WTC11 (cell line): ENCODE results near the gene SORT1. TPM values are rescaled to one million over a fixed set of nuclear protein-coding genes. Genes with fewer than 3 reads are reported as not detected.
A peak's percentile ranks its signal among the peaks of the same experiment; 100 is the strongest.

ENCODE experiments used
- ATAC-seq: fragments of 200-7000 bp; cut with Tn5 transposase; 2 replicates; pipeline ENCODE4 v1.10.0; 2021; ENCODE audit warnings: mild to moderate bottlenecking, moderate library complexity
- CTCF ChIA-PET: fragments of 300-600 bp; sonication (Branson Sonifier 250); formaldehyde crosslinking; loops from one replicate; lab custom pipeline; 2021; ENCODE audit warnings: antibody characterized with exemption; lab: Charles Lee
- POLR2A ChIA-PET: fragments of 350-600 bp; sonication (Branson Sonifier 250); formaldehyde crosslinking; loops from one replicate; lab custom pipeline; 2021; ENCODE audit warnings: antibody characterized with exemption; lab: Charles Lee
- DNase-seq: peaks from one replicate; pipeline ENCODE4 v3.0.0; 2021; ENCODE audit warnings: low spot score
- H3K27ac Mint-ChIP-seq: 2 replicates; pipeline ENCODE4 v1.8.0; 2021; ENCODE audit warnings: mixed read lengths
- H3K27me3 Mint-ChIP-seq: 2 replicates; pipeline ENCODE4 v1.8.0; 2021; ENCODE audit warnings: low read depth, mild to moderate bottlenecking, moderate library complexity, mixed read lengths
- H3K36me3 Mint-ChIP-seq: 2 replicates; pipeline ENCODE4 v1.8.0; 2021; ENCODE audit warnings: mixed read lengths
- H3K4me1 Mint-ChIP-seq: 2 replicates; pipeline ENCODE4 v1.8.0; 2022; ENCODE audit warnings: mixed read lengths
- H3K4me3 Mint-ChIP-seq: 2 replicates; pipeline ENCODE4 v1.8.0; 2021; ENCODE audit warnings: mild to moderate bottlenecking, moderate library complexity, mixed read lengths
- H3K9me3 Mint-ChIP-seq: 2 replicates; pipeline ENCODE4 v1.8.0; 2021; ENCODE audit warnings: mixed read lengths
- EMX1 ChIP-seq: fragments of 250-450 bp; sonication (Bioruptor Pico); IDR thresholded peaks from 2 replicates; pipeline ENCODE4 v1.8.0; 2021; ENCODE audit warnings: mild to moderate bottlenecking
- FOXJ3 ChIP-seq: sonication (generic); formaldehyde crosslinking; IDR thresholded peaks from 2 replicates; pipeline ENCODE4 v1.9.0; 2021; ENCODE audit warnings: missing genetic modification reagents, mild to moderate bottlenecking, borderline replicate concordance
- FOXP4 ChIP-seq: sonication (generic); formaldehyde crosslinking; IDR thresholded peaks from 2 replicates; pipeline ENCODE4 v1.8.0; 2022; ENCODE audit warnings: mild to moderate bottlenecking, missing genetic modification reagents
- JUN ChIP-seq: sonication (generic); formaldehyde crosslinking; IDR thresholded peaks from 2 replicates; pipeline ENCODE4 v1.8.0; 2023; ENCODE audit warnings: mild to moderate bottlenecking, missing genetic modification reagents
- SMAD3 ChIP-seq: sonication (generic); formaldehyde crosslinking; IDR thresholded peaks from 2 replicates; pipeline ENCODE4 v1.8.0; 2022; ENCODE audit warnings: missing genetic modification reagents, mild to moderate bottlenecking, borderline replicate concordance
- SMAD4 ChIP-seq: sonication (generic); formaldehyde crosslinking; IDR thresholded peaks from 2 replicates; pipeline ENCODE4 v1.8.0; 2022; ENCODE audit warnings: mild to moderate bottlenecking, missing genetic modification reagents
- ZNF317 ChIP-seq: sonication (generic); formaldehyde crosslinking; IDR thresholded peaks from 2 replicates; pipeline ENCODE4 v1.8.1; 2023; ENCODE audit warnings: low read depth, mild to moderate bottlenecking, moderate library complexity, missing genetic modification reagents, borderline replicate concordance
- ZNF423 ChIP-seq: fragments of 250-450 bp; sonication (Bioruptor Pico); IDR thresholded peaks from 2 replicates; pipeline ENCODE4 v2.1.2; 2022; ENCODE audit warnings: mild to moderate bottlenecking, moderate library complexity
- ZNF671 ChIP-seq: fragments of 250-450 bp; sonication (Bioruptor Pico); IDR thresholded peaks from 2 replicates; pipeline ENCODE4 v1.8.0; 2021; ENCODE audit warnings: mild to moderate bottlenecking
- total RNA-seq: library from RNA; stranded (reverse); gene quantifications from 3 replicates; pipeline ENCODE4 v1.2.3, GENCODE V29; 2021

The SORT1 gene
- total RNA-seq, 1 experiment from 2014 or later = 55.9 TPM

GRCh38 chr1:109389638-109390341 is 7.9 kb downstream of the SORT1 start (continued):
- no peak for TF ChIP-seq FOXP4 (CRISPR knock-in tag)

- Mint-ChIP-seq H3K36me3 (peaks cover 9% of the 10 kb centered on the region), H3K27ac (no peak overlapping the region), H3K4me3 (no peak overlapping the region), H3K4me1 (peaks cover 32% of the 10 kb centered on the region), H3K9me3 (peaks cover 10% of the 10 kb centered on the region), H3K27me3 (no peaks in the 10 kb centered on the region)
- TF ChIP-seq ZNF671 (CRISPR knock-in tag) (no peak), ZNF423 (no peak), JUN (CRISPR knock-in tag) (no peak), SMAD3 (no peak), EMX1 (CRISPR knock-in tag) (no peak)
- DNase-seq (no peak), ATAC-seq (no peak)
- CTCF ChIA-PET = interaction anchor here (0.9 kb wide), 1 partner anchor 9 kb away, joined by 3 read pairs; the partner anchor contains the start of gene SORT1
- POLR2A ChIA-PET = interaction anchor here (0.7 kb wide), 1 partner anchor 49 kb away, joined by 3 read pairs; no protein-coding TSS in a partner anchor
Observed at GRCh38 chr1:109388884-109389637, 8.7 kb downstream of the SORT1 start.

- peaks cover 10% of the 10 kb centered on the region for H3K36me3 Mint-ChIP-seq
- no peak overlapping the region for H3K4me3 Mint-ChIP-seq
- no peaks in the 10 kb centered on the region for H3K27me3 Mint-ChIP-seq
- CTCF ChIA-PET = no interaction called here
- no peak overlapping the region for H3K27ac Mint-ChIP-seq
- TF ChIP-seq FOXJ3 (CRISPR knock-in tag) (no peak), ZNF671 (CRISPR knock-in tag) (no peak)
- ATAC-seq = no peak
- peaks cover 35% of the 10 kb centered on the region for H3K4me1 Mint-ChIP-seq
- no peak for DNase-seq
- H3K9me3 Mint-ChIP-seq = peaks cover 10% of the 10 kb centered on the region
- POLR2A ChIA-PET = no interaction called here
Observed at GRCh38 chr1:109388208-109388711, 9.5 kb downstream of the SORT1 start.

GRCh38 chr1:109386054-109386717 is 11.5 kb downstream of the SORT1 start:
- no peak overlapping the region for H3K4me3 Mint-ChIP-seq
- H3K27me3 Mint-ChIP-seq = no peaks in the 10 kb centered on the region
- H3K9me3 Mint-ChIP-seq = peaks cover 10% of the 10 kb centered on the region
- ChIA-PET POLR2A (no interaction called here), CTCF (interaction anchor here (0.9 kb wide), 1 partner anchor 13 kb away, joined by 3 read pairs; no protein-coding TSS in a partner anchor)
- DNase-seq = no peak
- no peak for ATAC-seq
- no peak overlapping the region for H3K27ac Mint-ChIP-seq
- H3K36me3 Mint-ChIP-seq = peaks cover 10% of the 10 kb centered on the region
- peaks cover 30% of the 10 kb centered on the region for H3K4me1 Mint-ChIP-seq
- no peak for TF ChIP-seq ZNF423

GRCh38 chr1:109385417-109385816 is 12.3 kb downstream of the SORT1 start:
- POLR2A ChIA-PET = interaction anchor here (1.0 kb wide), 1 partner anchor 13 kb away, joined by 5 read pairs; the partner anchor contains the start of gene SORT1
- peaks cover 33% of the 10 kb centered on the region for H3K4me1 Mint-ChIP-seq
- ATAC-seq = no peak
- CTCF ChIA-PET = interaction anchor here (3.6 kb wide), 1 partner anchor 12 kb away, joined by 23 read pairs; the partner anchor contains the start of gene SORT1
- peaks cover 10% of the 10 kb centered on the region for H3K36me3 Mint-ChIP-seq
- H3K27me3 Mint-ChIP-seq = no peaks in the 10 kb centered on the region
- DNase-seq = no peak
- no peak overlapping the region for H3K4me3 Mint-ChIP-seq
- no peak for TF ChIP-seq SMAD4
- no peak for TF ChIP-seq ZNF317 (CRISPR knock-in tag)
- H3K27ac Mint-ChIP-seq = 0 out of 2 replicates have a peak overlapping the region, but pooled peaks have one; percentile 32
- peaks cover 10% of the 10 kb centered on the region for H3K9me3 Mint-ChIP-seq
